ENCODE results near the gene AOPEP. TPM values are rescaled to one million over a fixed set of nuclear protein-coding genes. Genes with fewer than 3 reads are reported as not detected.

The AOPEP gene
- total and polyA plus RNA-seq, 9 of the 15 experiments (the other 6 are each of a cell fraction or from before 2014, with no cell fraction given) = 4.5 to 19.3 (median 13.5) TPM

GRCh38 chr9:94726495-94727191 is at the start of gene AOPEP (continued):
- peak; percentile 84 for TF ChIP-seq E2F8 (IDR thresholded peaks at IDR 0.05; ENCODE audit: low read depth, partially characterized antibody)
- TF ChIP-seq RBBP5 (IDR thresholded peaks at IDR 0.05; ENCODE audit: borderline replicate concordance, insufficient read depth, low read length, poor library complexity, severe bottlenecking) = peak; percentile 92
- TF ChIP-seq CHD7 (IDR thresholded peaks at IDR 0.05; ENCODE audit: low read depth, low read length) = no peak
- peak; percentile 95; the same call in 1 of the 2 replicates for TF ChIP-seq PHF8 (IDR thresholded peaks at IDR 0.05; ENCODE audit: borderline replicate concordance, low read length)
- TF ChIP-seq PHB (CRISPR knock-in tag; IDR thresholded peaks at IDR 0.05) = no peak
- peak; percentile 65; the same call in 1 of the 2 replicates for TF ChIP-seq NR2C1 (IDR thresholded peaks at IDR 0.05)
- peak; percentile 85 for TF ChIP-seq NR2C1 (tag; IDR thresholded peaks at IDR 0.05)
- peak; percentile 75 for TF ChIP-seq POLR2B (IDR thresholded peaks at IDR 0.05; ENCODE audit: low read depth, partially characterized antibody)
- peak; percentile 96 for TF ChIP-seq CXXC5 (CRISPR knock-in tag; IDR thresholded peaks at IDR 0.05)
- peak; percentile 99 for TF ChIP-seq JUNB (CRISPR knock-in tag; conservative IDR thresholded peaks at IDR 0.05)
- TF ChIP-seq NRF1 (conservative IDR thresholded peaks at IDR 0.05 in 1 of 2, IDR thresholded peaks at IDR 0.05 in 1 of 2) = peak; percentile 93 to 94
- TF ChIP-seq L3MBTL2 (IDR thresholded peaks at IDR 0.05) = peak; percentile 81
- peak; percentile 100 for TF ChIP-seq CREM (IDR thresholded peaks at IDR 0.05; ENCODE audit: low read depth)
- TF ChIP-seq SREBF1 (IDR thresholded peaks at IDR 0.05; ENCODE audit: borderline replicate concordance, low read depth, low read length) = 0 out of 2 replicates have a peak, but pooled peaks have one; percentile 14

Data from K562 (cell line).